Glutamatergic neuron (in vitro differentiated cells): ENCODE measurements around the gene NT5C1A. TPM values are rescaled to one million over a fixed set of nuclear protein-coding genes. Genes with fewer than 3 reads are reported as not detected.

Source experiments
- DNase-seq: peaks from one replicate; pipeline ENCODE4 v3.0.0; 2022
- H3K27ac Mint-ChIP-seq: one replicate; pipeline ENCODE4 v1.8.0; 2020; ENCODE audit warnings: mild to moderate bottlenecking, mixed read lengths, inconsistent platforms; ENCODE audit not compliant: unreplicated experiment
- H3K27me3 Mint-ChIP-seq: one replicate; pipeline ENCODE4 v1.8.0; 2020; ENCODE audit warnings: mild to moderate bottlenecking, moderate library complexity, mixed read lengths, inconsistent platforms; ENCODE audit not compliant: unreplicated experiment
- H3K36me3 Mint-ChIP-seq: one replicate; pipeline ENCODE4 v1.8.0; 2020; ENCODE audit warnings: mild to moderate bottlenecking, mixed read lengths, inconsistent platforms; ENCODE audit not compliant: unreplicated experiment
- H3K4me1 Mint-ChIP-seq: one replicate; pipeline ENCODE4 v1.8.0; 2020; ENCODE audit warnings: mild to moderate bottlenecking, low read depth, mixed read lengths, inconsistent platforms; ENCODE audit not compliant: unreplicated experiment
- H3K4me3 Mint-ChIP-seq: one replicate; pipeline ENCODE4 v1.8.0; 2020; ENCODE audit warnings: mild to moderate bottlenecking, mixed read lengths, inconsistent platforms; ENCODE audit not compliant: unreplicated experiment
- H3K9me3 Mint-ChIP-seq: one replicate; pipeline ENCODE4 v1.8.0; 2020; ENCODE audit warnings: mild to moderate bottlenecking, moderate library complexity, mixed read lengths, inconsistent platforms; ENCODE audit not compliant: unreplicated experiment
- CTCF ChIP-seq: fragments of 200-600 bp; sonication (generic); IDR thresholded peaks from one replicate; pipeline ENCODE4 v1.5.0; 2021; ENCODE audit not compliant: partially characterized antibody, unreplicated experiment
- total RNA-seq: library from RNA; stranded (reverse); fragmentation: NEBNext Ultra II Directional; extraction: Animal tissue kit (Norgen Biotek cat#: 25700); gene quantifications from one replicate; pipeline ENCODE4 v1.2.1, GENCODE V29; 2021; ENCODE audit not compliant: unreplicated experiment

Gene NT5C1A
- total RNA-seq, 1 donor from 2014 or later = not detected

DNA sequence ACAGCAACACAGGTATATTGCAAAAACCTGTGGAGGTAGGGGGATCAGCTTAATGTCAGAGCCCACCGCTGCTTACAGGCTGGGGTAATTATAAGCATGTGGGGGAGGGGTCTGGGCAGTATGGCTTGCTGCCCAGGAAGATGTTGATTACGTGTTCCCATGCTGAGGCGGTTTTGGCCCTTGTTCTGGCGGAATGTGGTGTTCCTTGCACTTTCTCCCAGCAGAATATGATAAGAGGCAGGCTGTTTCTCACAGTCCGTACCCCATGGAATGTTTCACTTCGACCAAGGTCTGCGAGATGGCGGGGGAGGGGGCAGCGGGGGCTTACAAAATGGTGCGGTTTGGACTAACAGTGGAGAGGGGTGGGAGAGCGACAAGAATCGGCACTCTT, 29.1 kb upstream of the NT5C1A start:
- TF ChIP-seq CTCF = no peak
- no peak for DNase-seq
- peaks cover 5% of the 10 kb centered on the region for H3K4me1 Mint-ChIP-seq
- peaks cover 19% of the 10 kb centered on the region for H3K27me3 Mint-ChIP-seq
- H3K36me3 Mint-ChIP-seq = no peaks in the 10 kb centered on the region
- no peak overlapping the region for H3K27ac Mint-ChIP-seq
- no peak overlapping the region for H3K4me3 Mint-ChIP-seq
- peaks cover 6% of the 10 kb centered on the region for H3K9me3 Mint-ChIP-seq

GRCh38 chr1:39700348-39700747, 28.4 kb upstream of the NT5C1A start:
- no peak overlapping the region for H3K27ac Mint-ChIP-seq
- H3K4me1 Mint-ChIP-seq = peaks cover 5% of the 10 kb centered on the region
- peaks cover 6% of the 10 kb centered on the region for H3K9me3 Mint-ChIP-seq
- DNase-seq = no peak
- H3K36me3 Mint-ChIP-seq = no peaks in the 10 kb centered on the region
- H3K4me3 Mint-ChIP-seq = no peak overlapping the region
- no peak for TF ChIP-seq CTCF
- peaks cover 18% of the 10 kb centered on the region for H3K27me3 Mint-ChIP-seq

GRCh38 chr1:39699419-39699818, 27.5 kb upstream of the NT5C1A start:
- H3K9me3 Mint-ChIP-seq = peaks cover 6% of the 10 kb centered on the region

GRCh38 chr1:39698568-39698967, 26.7 kb upstream of the NT5C1A start:
- Mint-ChIP-seq H3K27me3 (peaks cover 23% of the 10 kb centered on the region), H3K4me3 (no peak overlapping the region), H3K36me3 (no peaks in the 10 kb centered on the region), H3K27ac (no peak overlapping the region), H3K4me1 (peaks cover 5% of the 10 kb centered on the region), H3K9me3 (peaks cover 6% of the 10 kb centered on the region)
- no peak for TF ChIP-seq CTCF
- no peak for DNase-seq

More at GRCh38 chr1:39699419-39699818, 27.5 kb upstream of the NT5C1A start:
- Mint-ChIP-seq H3K4me1 (peaks cover 5% of the 10 kb centered on the region), H3K4me3 (no peak overlapping the region), H3K36me3 (no peaks in the 10 kb centered on the region), H3K27me3 (peaks cover 21% of the 10 kb centered on the region), H3K27ac (no peak overlapping the region)
- peak; percentile 57 for TF ChIP-seq CTCF
- DNase-seq = no peak

DNA sequence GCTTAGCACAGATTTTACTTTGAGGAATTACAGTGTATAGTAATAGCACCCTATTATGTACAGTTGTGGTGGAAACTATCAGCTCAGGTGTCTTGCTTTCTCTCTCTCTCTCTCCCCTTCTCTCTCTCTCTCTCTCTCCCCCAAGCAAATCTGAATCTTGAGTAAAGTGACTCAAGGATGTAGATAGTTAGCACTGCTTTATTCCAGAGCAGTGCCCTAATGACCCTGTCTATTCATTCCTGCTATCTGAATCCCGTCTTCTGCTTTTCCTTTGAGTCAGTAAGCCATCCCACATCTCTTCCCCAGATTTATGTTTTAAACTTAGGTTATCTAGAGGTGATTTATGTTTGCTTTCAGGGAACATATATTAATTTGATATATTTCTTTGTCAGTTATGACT, 24.5 kb upstream of the NT5C1A start:
- Mint-ChIP-seq H3K4me1 (peaks cover 2% of the 10 kb centered on the region), H3K27ac (no peak overlapping the region), H3K4me3 (no peak overlapping the region)

More for the DNA sequence above, 24.5 kb upstream of the NT5C1A start:
- no peak for TF ChIP-seq CTCF
- H3K36me3 Mint-ChIP-seq = no peaks in the 10 kb centered on the region
- peaks cover 27% of the 10 kb centered on the region for H3K27me3 Mint-ChIP-seq
- H3K9me3 Mint-ChIP-seq = peaks cover 5% of the 10 kb centered on the region
- no peak for DNase-seq
